ENCODE results near the gene GTSE1.

The GTSE1 gene

DNA sequence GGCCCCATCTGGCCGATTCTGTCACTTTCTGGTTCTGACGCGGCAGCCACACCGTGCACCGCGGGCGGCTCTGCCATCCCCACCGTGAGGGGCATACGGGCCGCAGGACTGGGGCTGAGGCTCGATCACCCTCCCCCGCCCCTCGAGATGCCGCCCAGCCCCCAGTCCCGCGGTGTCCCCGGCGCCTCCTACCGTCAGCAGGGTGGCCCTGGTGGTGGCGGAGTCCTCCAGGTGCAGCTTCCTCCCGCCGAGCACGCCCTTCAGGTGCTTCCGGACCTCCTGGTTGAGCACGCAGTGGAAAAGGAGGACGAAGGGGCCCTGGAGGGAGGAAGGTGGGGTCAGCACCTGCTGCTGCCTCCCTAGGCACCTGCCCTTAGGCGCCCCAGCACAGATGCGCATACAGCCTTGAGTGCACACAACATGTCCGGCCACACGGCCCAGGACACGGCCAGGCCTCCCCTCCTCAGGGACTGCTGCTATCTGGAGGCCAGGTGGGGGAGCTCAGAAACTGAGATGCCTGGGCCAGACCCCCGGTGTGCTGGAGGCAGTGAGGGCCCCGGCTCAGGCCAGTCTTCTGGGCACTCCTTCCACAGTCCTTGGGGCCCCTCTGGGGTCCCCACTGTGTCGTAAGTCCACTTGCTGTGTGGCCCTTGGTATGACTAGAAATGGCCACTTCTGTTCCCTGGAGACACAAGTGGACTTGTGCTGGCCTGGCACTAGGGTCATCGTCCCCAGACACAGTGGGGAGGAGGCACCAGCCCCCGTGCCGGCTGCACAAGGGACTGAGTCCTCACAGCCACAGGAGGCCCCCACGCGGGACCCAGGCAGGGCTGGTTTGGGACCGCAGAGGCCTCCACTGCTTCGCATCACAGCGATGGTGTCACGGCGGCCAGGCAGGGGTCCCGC lies 70.4 kb downstream of the GTSE1 start:
- no peak for DNase-seq (ENCODE audit: low spot score)

GRCh38 chr22:46367707-46368191 lies 71.1 kb downstream of the GTSE1 start:
- DNase-seq (ENCODE audit: low spot score): peak; percentile 95

GRCh38 chr22:46368422-46368821 lies 71.8 kb downstream of the GTSE1 start:
- no peak for DNase-seq (ENCODE audit: low spot score)

DNA sequence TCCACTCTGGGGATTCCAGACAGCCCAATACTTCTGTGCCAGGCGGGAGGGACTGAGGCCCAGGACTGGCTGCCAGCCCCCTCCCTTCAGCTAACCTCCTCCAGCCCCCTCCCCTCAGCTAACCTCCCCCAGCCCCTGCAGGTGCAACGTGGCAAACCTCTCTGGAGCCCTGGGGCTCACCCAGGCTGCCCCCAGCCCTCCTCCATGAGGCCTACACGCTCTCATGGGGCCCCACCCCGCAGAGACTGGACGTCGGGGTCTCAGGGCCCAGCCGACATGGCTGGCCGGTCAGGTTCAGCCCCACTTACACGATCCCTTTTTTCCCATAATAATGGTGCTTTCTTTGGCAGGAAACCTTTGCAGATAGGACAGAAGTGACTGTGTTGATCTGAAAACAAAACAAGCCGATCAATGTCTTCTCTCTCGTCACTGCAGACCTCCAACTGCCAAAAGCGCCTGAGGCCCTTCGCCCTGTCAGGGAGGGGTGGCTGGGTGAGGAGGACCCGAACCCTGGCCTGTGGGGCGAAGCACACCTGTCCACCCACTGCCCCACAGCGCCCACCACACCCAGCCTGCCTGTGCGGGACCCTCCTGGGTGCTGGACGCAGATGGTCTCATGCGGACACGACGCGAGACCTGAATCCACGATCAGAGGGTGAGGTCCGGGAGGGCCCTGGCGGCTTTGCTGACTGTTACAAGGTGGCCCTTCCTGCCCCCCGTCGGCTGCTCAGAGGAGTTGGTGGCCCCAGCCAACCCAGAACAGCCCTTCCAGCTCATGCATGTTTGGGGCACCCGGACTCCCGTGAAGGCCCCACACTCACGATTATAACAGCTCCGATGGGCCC lies 72.4 kb downstream of the GTSE1 start:
- DNase-seq (ENCODE audit: low spot score): no peak

DNA sequence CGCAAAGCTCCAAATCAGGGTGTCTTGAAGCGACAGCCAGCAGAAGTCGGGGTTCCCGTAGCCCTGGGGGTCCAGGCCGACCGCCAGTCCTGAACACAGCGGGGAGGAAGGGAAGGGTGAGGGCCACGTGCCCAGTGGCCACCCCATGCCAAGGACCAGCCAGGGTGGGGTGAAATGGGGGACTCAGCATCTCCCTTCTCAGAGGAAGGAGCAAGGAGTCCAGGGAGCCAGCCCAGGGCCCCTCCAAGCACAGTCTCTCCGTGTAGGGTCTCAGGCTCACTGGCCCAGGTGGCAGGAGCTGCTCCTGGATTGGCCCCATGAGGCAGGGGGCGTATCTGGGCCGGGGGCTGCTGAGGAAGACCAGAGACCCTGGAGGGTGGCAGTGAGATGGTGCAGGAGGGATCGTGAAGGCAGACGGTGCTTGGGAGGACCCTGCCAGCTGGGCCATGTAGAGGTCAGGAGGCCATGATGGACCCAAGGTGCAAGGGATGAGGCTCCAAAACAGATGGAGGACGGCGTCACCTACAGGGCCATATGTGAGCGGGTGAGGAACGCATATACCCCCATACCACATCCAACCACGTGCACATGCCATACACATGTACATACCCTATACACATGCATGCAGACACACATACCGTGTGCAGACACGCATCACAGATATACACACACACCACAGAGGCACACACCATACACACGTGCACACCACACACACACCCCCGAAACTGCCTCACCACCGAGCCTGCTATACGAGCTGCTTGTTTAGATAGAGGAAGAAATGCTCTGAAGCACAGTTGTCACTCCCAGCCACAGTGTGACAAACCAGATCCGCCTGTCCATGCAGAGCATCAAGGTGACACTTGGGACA lies 73.3 kb downstream of the GTSE1 start:
- DNase-seq (ENCODE audit: low spot score): no peak

DNA sequence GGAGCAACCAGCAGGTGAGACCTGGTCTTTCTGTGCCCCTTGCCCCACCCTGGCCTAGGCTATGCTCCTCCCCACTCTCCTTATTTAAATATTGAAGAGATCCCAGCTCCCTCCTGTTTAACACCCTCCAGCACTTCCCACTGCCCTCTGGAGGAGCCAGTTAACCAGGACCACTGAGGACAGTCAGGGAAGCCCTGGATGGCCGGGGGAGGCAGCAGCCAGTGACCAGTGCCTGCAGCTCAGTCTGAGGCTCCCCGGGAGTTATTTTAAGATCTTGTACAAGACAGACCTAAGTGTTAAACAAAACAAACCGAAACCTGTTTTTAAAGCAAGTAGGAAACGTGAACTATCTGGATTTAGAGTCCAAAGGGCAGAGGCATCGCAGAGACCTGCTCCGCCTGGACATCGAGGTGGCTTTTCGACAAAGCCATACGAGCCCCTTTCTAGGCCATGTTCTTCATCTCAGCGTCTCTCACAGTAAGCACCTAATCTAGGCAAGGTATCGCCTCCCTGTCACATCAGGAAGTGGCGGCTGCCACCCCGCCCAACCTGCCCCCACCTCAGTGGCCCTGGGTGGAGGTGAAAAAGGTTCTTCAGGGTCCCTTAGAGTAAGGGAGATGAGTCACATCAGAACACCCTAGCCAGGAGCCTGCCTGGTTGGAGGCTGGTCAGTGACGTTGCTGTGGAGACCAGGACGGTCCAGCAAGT lies 74.1 kb downstream of the GTSE1 start:
- DNase-seq (ENCODE audit: low spot score): no peak

DNA sequence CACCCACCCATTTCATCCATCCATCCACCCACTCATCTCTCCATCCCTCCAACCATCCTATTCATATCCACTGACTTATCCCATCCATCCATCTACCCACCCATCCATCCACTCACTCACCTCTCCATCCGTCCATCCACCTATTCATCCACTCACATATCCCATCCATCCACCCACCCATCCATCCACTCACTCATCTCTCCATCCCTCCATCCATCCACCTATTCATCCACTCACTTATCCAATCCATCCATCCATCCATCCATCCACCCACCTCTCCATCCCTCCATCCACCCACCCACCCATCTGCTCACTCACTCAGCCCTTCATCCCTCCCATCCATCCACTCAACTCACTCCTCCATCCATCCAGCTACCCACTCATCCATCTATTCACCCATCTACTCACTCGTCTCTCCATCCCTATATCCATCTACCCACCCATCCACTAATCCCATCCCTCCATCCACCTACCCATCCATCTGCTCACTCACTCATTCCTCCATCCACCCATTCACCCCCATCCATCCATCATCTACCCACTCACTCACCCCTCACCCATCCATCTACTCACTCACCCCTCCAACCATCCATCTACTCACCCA lies 75.1 kb downstream of the GTSE1 start:
- no peak for DNase-seq (ENCODE audit: low spot score)

GRCh38 chr22:46372686-46373085 lies 76.0 kb downstream of the GTSE1 start:
- DNase-seq (ENCODE audit: low spot score): no peak

DNA sequence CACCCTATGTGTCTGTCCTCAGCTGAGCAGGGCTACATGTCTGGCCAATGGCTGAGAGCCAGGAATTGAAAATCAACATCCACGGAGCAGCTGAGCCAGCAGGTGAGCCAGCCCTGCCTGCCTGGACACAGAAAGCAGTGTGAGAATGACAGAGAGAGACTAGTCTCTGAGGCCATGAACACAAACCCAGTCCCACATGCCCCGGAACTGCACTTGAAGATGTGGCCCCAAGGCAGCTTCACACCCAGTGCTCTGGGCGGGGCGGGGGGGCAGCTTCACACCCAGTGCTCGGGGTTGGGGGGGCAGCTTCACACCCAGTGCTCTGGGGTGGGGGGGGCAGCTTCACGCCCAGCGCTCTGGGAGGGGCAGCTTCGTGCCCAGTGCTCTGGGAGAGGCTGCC lies 76.5 kb downstream of the GTSE1 start:
- no peak for DNase-seq (ENCODE audit: low spot score)

DNA sequence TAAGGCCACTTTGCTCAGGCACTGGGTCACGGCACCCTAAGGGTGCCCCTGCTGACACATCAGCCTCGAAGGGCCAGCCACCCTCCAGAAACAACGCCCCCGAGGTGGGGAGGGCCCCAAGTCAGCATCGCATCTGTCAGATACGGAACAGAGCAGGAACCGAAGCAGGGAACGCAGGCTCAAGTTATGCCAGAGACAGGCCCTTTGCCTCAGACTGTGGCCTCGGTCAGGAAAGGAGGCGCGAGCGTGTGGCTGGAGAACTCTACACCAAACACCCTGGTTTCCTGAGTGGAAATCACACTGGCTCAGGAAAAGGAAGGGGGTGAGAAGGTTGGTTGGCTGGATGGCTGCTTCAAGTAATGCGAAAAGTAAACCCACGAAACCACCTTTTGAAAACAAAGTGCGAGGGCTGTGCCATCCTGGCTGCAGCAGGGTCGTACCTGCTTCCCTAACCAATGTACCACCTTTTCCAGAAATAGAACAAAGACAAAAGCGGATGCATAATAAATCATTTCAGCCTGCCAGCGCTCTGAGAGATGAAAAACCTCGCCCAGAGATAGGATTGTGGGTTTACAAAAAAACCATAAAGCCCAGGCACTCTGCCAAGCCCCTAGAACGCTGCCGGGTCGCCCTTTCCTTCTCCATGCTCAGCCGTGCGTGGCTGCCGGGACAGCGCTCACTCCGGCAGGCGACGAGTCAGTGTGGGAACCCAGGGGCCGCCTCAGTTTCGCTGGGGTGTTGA lies 77.4 kb downstream of the GTSE1 start:
- no peak for DNase-seq (ENCODE audit: low spot score)

DNA sequence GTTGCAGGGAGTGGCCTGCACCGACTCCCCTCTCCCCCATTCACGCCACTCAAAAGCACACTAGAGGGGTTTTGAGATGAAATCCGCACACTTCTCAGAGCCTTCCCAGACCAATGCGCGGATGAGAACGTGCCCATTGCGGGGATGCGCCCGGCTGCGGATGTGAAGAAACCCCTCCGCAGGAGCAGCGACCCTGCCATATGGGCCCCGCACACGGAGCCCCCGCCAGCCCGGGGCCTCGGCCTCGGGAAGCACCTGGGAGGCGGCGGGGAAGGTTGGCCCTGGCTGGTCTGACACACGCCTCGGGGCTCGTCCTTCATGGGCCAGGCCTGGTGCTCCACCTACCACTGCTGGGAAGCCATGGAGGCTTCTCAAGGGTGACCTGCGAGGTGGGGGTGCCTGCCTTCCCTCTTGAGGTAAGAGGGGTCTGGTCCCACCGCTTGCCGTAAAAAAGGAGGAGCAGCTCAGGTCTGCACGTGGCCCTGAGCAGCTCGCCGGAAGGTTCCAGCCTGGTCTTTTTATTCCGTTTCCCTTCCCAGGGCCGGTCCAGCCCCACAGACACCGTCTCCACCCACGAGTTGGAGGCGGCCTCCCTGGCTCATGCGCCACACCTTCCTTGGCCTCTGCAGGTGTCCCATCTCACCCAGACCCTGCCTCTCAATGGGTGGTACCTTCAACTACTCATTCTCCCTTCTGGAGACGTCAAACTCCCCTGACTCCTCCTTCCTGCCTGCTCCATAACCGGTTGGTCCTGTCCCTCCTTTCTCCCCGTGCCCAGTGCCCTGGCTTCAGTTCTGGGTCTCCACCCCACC lies 78.2 kb downstream of the GTSE1 start:
- no peak for DNase-seq (ENCODE audit: low spot score)

- no peak for DNase-seq (ENCODE audit: low spot score)
Observed at GRCh38 chr22:46376111-46376510, 79.4 kb downstream of the GTSE1 start.

DNA sequence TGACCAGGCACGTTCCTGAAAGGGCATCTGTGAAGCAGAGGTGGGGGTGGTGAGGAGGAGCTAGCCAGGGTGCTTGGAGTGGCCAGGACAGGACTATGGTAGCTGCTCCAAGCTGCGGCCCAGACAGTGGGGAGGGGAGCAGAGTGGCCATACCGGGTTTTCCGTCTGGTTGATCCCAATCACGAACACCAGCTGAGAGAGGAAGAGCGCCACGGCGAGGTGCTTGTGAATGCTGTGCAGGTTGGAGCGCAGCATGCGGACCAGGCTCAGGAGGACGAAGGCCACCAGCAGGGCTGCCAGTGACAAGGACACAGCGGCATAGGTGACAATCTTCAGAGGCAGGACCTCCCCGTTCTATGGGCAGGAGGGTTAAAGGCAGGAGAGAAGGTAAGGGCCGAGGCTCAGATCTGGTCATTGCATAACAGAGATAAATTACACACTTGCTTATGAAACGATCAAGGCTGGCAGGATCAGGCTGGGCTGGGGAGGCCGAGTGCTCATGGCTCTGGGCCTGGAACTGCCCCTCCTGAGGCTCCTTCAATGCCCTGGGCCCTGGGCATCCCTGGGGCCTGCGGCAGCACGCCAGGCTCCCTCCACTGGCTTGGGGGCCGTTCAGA lies 80.3 kb downstream of the GTSE1 start:
- DNase-seq (ENCODE audit: low spot score): no peak

DNA sequence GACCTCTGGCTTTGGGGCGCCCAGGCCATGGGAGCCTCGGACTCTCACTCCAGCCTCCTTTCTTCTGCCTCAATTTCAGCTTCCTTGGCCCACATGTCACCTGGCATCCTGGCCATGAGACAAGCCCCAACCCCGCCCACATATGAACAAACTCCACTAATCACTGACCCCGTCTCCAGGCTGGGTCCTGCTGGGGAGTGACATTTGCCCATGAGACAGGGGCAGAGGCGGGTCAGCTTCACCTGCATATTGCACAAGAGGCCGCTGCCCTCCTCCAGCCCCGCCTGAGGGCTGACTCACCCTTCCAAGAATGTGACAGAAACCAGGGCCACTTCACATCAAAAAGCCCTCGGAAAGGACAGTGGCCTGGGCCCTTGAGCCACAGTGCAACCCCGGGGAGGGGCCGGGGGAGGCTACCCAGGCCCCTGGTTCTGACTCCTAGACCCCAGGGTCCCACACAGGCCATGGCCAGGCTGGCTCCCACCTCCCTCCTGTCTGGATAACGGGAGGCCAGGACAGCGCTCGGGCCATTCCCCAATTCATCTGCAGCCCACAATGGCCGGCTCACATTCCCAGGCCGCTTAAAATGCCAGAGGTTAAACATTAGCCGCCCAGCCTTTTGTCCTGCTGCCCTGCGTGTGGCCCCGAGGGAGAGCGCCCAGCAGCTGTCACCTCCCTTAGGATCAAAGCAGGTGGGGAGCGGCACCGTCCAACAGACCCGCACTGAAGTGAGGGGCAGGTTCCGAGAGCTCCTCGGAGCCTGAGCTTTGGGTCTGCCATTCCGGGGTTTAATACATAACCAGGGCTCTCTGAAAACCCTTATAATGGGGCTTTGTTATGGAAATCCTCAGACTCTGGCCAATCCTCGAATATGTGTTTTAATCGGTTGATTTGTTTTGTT lies 81.1 kb downstream of the GTSE1 start:
- DNase-seq (ENCODE audit: low spot score): peak; percentile 98

DNA sequence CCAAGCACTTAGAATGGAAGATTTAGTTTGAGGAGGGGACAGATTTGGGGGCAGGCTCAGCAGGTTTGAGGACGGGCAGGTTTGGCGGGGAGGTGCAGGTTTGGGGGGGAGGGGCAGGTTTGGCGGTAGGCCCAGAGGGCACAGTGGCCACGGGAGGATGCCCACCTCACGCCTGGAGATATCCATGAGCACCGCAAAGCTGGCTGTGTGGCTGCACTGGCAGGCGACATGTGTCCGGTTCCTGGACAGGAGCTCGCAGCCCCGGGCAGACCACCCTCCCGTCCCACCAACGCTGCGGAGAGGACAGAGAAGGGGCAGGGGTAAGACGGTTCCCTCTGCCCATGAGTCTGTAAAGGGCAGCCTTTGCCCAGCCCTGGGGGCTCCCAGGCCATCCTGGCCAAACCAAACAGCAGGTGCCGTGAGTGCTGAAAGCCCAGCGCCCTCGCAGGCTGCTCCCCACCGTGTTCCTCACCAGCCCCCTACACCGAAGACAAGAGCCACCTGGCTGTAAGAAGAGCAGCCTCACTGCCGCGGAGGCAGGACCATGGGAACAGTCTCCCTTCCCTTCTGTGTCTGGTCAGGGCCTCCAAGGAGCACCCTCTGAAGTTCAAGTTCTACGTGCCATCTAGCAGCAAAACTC lies 81.9 kb downstream of the GTSE1 start:
- DNase-seq (ENCODE audit: low spot score): no peak

DNA sequence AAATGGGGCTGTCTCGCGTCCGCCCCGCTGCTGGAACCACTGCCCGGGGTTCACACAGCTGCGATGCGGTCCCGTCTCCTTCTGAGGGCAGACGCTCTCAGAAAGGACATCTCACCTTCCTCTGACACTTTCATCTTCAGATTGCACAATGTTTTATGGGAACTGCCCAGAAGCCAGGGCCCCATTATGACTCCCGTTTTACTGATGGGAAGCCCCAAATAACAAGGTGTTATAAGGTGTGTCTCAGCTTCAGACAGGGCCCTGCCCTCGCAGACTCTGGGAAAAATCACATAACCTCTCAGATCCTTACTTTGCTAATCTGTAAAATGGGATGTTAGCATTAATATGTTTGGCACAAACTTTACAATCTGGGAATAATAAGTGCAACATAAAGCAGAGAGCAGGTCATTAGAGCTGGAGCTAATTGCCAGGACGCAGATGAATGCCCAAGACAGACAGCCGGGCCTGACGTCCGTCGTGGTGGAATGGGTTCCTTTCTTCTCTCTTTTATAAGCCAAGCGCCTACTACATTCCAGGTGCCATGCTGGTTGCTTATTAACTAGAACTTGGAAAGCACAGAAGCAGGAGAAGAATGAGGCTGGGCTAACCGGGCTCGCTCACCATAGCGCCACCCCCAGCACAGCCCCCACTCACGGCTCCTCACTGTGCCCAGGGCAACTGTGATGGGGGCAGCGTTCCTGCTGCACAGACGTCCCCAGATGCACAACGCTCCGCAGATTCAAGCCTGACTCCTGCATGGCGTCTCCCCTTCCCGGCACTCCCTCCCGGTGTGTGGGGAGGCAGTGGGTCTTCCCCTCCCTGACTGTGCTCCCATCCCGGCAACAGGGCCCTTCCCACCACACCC lies 82.6 kb downstream of the GTSE1 start:
- peak; percentile 75 for DNase-seq (ENCODE audit: low spot score)
